CD14-positive monocyte (primary cell): ENCODE data around the gene CCL4L2. TPM values are rescaled to one million over a fixed set of nuclear protein-coding genes. Genes with fewer than 3 reads are reported as not detected.

Experiments used
- DNase-seq, 3 donors: peaks; one replicate each; pipeline ENCODE4 v3.0.0-alpha.2; 2011 to 2022
- H2AFZ ChIP-seq: 2 replicates; pipeline ENCODE4 v1.6.0; 2012; ENCODE audit warnings: mild to moderate bottlenecking, low read depth, low read length, inconsistent platforms; ENCODE audit not compliant: insufficient read depth, poor library complexity, severe bottlenecking
- H3K27ac ChIP-seq, 2 donors: 1 replicate in 1 of 2; 2 replicates in 1 of 2; pipeline ENCODE4 v1.5.1; 2012 to 2013; ENCODE audit warnings: low read length in 2 of 2, control low read depth in 1 of 2, inconsistent platforms in 1 of 2, low read depth in 1 of 2, mild to moderate bottlenecking in 1 of 2
- H3K27me3 ChIP-seq, 2 donors: one replicate each; pipeline versions ENCODE4 v1.6.0 to v1.6.1; 2011 to 2013; ENCODE audit warnings: low read length in 2 of 2; ENCODE audit not compliant: control insufficient read depth in 2 of 2, insufficient read depth in 2 of 2
- H3K36me3 ChIP-seq, 2 donors: replicated peaks in 1 of 2; 1 replicate in 1 of 2; 2 replicates in 1 of 2; pipeline versions ENCODE4 v1.5.1 to v1.6.1; 2012 to 2013; ENCODE audit warnings: low read length in 2 of 2, control low read depth in 1 of 2, inconsistent platforms in 1 of 2, mild to moderate bottlenecking in 1 of 2; ENCODE audit not compliant: insufficient read depth in 2 of 2, control insufficient read depth in 1 of 2
- H3K4me1 ChIP-seq, 2 donors: 1 replicate in 1 of 2; 2 replicates in 1 of 2; pipeline versions ENCODE4 v1.5.1 to v1.6.1; 2012 to 2013; ENCODE audit warnings: low read length in 2 of 2, control low read depth in 1 of 2, inconsistent platforms in 1 of 2, mild to moderate bottlenecking in 1 of 2, moderate library complexity in 1 of 2; ENCODE audit not compliant: insufficient read depth in 2 of 2, control insufficient read depth in 1 of 2
- H3K4me2 ChIP-seq: replicated peaks from 2 replicates; pipeline ENCODE3; 2012; ENCODE audit warnings: low read length, moderate library complexity, mild to moderate bottlenecking; ENCODE audit not compliant: poor library complexity, severe bottlenecking; ENCODE audit errors: extremely low read depth
- H3K4me3 ChIP-seq, 3 experiments: fragments of 200-600 bp in 1 of 3; sonication (generic) in 1 of 3; replicated peaks in 1 of 3; 1 replicate in 2 of 3; 2 replicates in 1 of 3; pipeline ENCODE4 v1.5.1; 2011 to 2013; ENCODE audit warnings: low read length in 3 of 3, mild to moderate bottlenecking in 3 of 3, control low read depth in 2 of 3, low read depth in 2 of 3, inconsistent platforms in 1 of 3, moderate library complexity in 1 of 3
- H3K79me2 ChIP-seq: 2 replicates; pipeline ENCODE4 v1.6.0; 2012; ENCODE audit warnings: mild to moderate bottlenecking, control low read depth, inconsistent platforms, low read length, moderate library complexity; ENCODE audit not compliant: insufficient read depth
- H3K9ac ChIP-seq: 2 replicates; pipeline ENCODE4 v1.6.0; 2017; ENCODE audit warnings: low read length, mild to moderate bottlenecking; ENCODE audit not compliant: insufficient read depth, poor library complexity, severe bottlenecking
- H3K9me3 ChIP-seq, 2 donors: replicated peaks in 1 of 2; 1 replicate in 1 of 2; 2 replicates in 1 of 2; pipeline versions ENCODE4 v1.5.1 to v1.6.1; 2012 to 2013; ENCODE audit warnings: low read length in 2 of 2, control low read depth in 1 of 2; ENCODE audit not compliant: control insufficient read depth in 1 of 2, insufficient read depth in 1 of 2
- H4K20me1 ChIP-seq: 2 replicates; pipeline ENCODE4 v1.6.0; 2012; ENCODE audit warnings: mild to moderate bottlenecking, low read length, control low read depth, moderate library complexity; ENCODE audit not compliant: insufficient read depth
- H3K27ac Mint-ChIP-seq, 7 donors: one replicate each; pipeline ENCODE4 v1.8.0; 2020; ENCODE audit warnings: mild to moderate bottlenecking in 7 of 7, mixed read lengths in 7 of 7, moderate library complexity in 6 of 7, inconsistent platforms in 2 of 7
- H3K27me3 Mint-ChIP-seq, 3 donors: one replicate each; pipeline ENCODE4 v1.8.0; 2021 to 2022; ENCODE audit warnings: low read depth in 3 of 3, mild to moderate bottlenecking in 3 of 3, mixed read lengths in 3 of 3, moderate library complexity in 3 of 3, inconsistent platforms in 1 of 3
- H3K36me3 Mint-ChIP-seq, 2 donors: one replicate each; pipeline ENCODE4 v1.8.0; 2020; ENCODE audit warnings: mixed read lengths in 2 of 2, inconsistent platforms in 1 of 2, mild to moderate bottlenecking in 1 of 2
- H3K4me1 Mint-ChIP-seq: one replicate; pipeline ENCODE4 v1.8.0; 2020; ENCODE audit warnings: mild to moderate bottlenecking, mixed read lengths
- H3K4me3 Mint-ChIP-seq, 2 donors: one replicate each; pipeline ENCODE4 v1.8.0; 2020; ENCODE audit warnings: mild to moderate bottlenecking in 2 of 2, mixed read lengths in 2 of 2, moderate library complexity in 1 of 2
- H3K9me3 Mint-ChIP-seq, 7 donors: one replicate each; pipeline ENCODE4 v1.8.0; 2020 to 2022; ENCODE audit warnings: mixed read lengths in 7 of 7, mild to moderate bottlenecking in 6 of 7, moderate library complexity in 6 of 7, inconsistent platforms in 2 of 7
- WGBS: methylation state at CpG from one replicate; pipeline ENCODE4 v1.1.5; 2013; ENCODE audit warnings: missing lambda C conversion rate; ENCODE audit not compliant: insufficient coverage; 5-methylcytosine and 5-hydroxymethylcytosine counted together
- intact Hi-C, 2 donors: fragments of 100-400 bp; cut with micrococcal nuclease; formaldehyde crosslinking; loops; one replicate each; pipeline versions ENCODE4 v1.15.0 to v1.15.1; 2023
- polyA plus RNA-seq, 3 donors: library from polyadenylated mRNA; depleted of rRNA in 1 of 3; unstranded in 2 of 3; stranded (reverse) in 1 of 3; fragments of 300-500 nt in 2 of 3; fragments of >200 nt in 1 of 3; fragmentation: Illumina TruSeq in 2 of 3; gene quantifications; 1 replicate in 2 of 3; 2 replicates in 1 of 3; pipeline ENCODE4 v1.2.3, GENCODE V29; 2012 to 2021
- TF ChIP-seq, protein P1 (sequence below): fragments of 200-600 bp; IDR thresholded peaks from one replicate; pipeline ENCODE4 v1.8.0; 2022; ENCODE audit warnings: antibody characterized with exemption, mild to moderate bottlenecking

The CCL4L2 gene
- polyA plus RNA-seq, 3 donors: 24.8 to 32.7 (median 25.3) TPM

DNA sequence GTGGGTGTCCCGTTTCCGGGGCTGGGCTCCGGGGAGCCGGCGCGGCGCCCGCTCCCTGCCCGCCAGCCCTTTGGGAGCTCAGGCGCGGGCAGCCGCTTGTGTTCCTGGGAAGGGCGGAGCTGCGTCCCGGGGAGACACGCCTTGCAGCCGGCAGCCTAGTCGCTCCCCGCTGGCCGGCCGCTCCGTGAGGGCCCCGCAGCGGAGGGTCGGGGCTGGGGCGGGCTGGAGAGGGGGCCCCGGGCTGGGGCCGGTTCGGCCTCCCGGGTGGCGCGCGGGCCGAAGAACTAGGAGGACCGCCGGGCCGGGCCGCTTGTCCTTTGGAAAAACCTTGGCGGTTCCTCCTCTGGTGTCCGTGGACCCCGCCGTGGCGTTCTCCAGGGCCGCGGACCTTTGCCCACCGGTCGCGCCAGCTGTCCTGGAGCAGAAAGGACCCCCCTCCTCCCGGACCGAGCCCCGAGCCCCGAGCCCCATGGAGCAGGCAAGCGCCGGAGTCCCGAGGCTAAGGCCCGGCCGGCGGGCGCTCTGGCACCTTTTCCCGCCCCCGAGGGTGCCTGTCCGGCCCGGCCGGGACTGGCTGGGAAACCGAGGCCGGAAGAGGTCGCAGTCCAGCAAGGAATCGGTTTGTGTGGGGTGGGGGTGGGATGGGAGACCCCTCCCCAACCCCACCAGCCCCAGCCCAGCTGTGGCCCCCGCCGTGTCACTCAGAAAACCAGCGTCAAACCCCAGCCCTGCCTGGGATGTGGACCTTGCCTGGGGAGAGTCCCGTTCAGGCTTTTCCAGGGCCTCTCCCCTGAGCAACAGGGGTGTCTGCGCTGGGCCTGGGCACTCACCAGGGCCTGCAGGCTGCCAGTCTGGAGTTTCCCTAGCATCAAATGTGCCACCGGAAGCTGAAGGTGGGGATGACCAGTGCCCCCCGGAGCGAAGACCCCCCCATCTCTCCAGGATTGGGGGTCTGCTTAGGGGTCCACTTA, 27.6 kb upstream of the CCL4L2 start:
- Mint-ChIP-seq H3K36me3 (peaks cover 0 to 4% of the 10 kb centered on the region in 2 donors), H3K27ac (peak overlapping the region in 5 of 7 donors; percentile 48 to 93 (median 84)), H3K27me3 (peaks cover 11 to 15% (median 15%) of the 10 kb centered on the region in 3 donors), H3K4me3 (peak overlapping the region; percentile 80 to 94), H3K4me1 (peaks cover 54% of the 10 kb centered on the region), H3K9me3 (no peaks in the 10 kb centered on the region)
- TF ChIP-seq, protein P1, sequence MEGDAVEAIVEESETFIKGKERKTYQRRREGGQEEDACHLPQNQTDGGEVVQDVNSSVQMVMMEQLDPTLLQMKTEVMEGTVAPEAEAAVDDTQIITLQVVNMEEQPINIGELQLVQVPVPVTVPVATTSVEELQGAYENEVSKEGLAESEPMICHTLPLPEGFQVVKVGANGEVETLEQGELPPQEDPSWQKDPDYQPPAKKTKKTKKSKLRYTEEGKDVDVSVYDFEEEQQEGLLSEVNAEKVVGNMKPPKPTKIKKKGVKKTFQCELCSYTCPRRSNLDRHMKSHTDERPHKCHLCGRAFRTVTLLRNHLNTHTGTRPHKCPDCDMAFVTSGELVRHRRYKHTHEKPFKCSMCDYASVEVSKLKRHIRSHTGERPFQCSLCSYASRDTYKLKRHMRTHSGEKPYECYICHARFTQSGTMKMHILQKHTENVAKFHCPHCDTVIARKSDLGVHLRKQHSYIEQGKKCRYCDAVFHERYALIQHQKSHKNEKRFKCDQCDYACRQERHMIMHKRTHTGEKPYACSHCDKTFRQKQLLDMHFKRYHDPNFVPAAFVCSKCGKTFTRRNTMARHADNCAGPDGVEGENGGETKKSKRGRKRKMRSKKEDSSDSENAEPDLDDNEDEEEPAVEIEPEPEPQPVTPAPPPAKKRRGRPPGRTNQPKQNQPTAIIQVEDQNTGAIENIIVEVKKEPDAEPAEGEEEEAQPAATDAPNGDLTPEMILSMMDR: no peak
- Histone ChIP-seq H3K27ac (peak overlapping the region; percentile 49 to 83), H3K4me3 (peak overlapping the region; percentile 41 to 76 (median 47)), H3K79me2 (peaks cover 19% of the 10 kb centered on the region), H3K36me3 (no peaks in the 10 kb centered on the region), H4K20me1 (no peaks in the 10 kb centered on the region), H3K4me1 (peaks cover 48 to 53% of the 10 kb centered on the region in 2 donors), H3K27me3 (peaks cover 0 to 6% of the 10 kb centered on the region in 2 donors), H2AFZ (peak overlapping the region; percentile 95), H3K9me3 (no peaks in the 10 kb centered on the region), H3K9ac (peak overlapping the region; percentile 91), H3K4me2 (peak overlapping the region; percentile 88)
- WGBS: 1% methylated on average over 22 of the region's 76 CpGs
- peak in 2 of 3 donors; percentile 64 to 72 for DNase-seq
- intact Hi-C loops: loop anchor here (1.0 to 5.0 kb wide), 3 partner anchors 12 to 34 kb away; no protein-coding TSS in a partner anchor

DNA sequence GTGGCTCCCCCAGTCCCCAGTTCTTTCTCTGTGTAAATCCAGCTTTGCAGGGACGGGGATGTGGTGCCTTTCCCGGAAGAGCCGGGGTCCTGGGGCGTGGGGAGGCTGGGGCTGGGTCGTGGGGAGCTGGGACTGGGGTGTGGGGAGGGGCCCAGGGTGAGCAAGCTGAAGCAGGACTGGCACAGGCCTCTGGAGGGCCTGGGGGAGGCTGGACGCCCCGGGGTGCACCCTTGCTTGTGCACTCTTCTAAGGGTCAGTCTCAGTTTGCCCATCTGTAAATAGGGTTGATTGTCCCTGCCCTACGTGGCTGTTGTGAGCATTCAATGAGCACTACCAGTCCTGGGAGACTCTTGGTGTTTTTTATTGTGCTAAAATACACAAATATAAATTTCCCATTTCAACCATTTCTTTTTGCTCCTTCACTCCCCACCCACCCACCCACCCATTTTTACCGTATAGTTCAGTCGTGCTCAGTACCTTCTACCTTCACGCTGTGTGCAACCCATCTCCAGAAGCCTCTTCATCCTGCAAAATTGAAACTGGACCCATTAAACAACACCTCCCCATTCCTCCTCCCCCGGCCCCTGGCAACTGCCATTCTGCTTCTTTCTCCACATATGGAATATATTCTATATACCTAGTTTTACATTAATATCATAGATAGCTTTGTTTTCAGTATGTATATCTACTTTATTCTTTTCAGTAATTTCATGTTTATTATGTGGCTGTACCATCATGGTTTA, 26.7 kb upstream of the CCL4L2 start:
- no peaks in the 10 kb centered on the region for H3K36me3 ChIP-seq
- H3K9me3 ChIP-seq: no peaks in the 10 kb centered on the region
- Mint-ChIP-seq H3K4me1 (peaks cover 63% of the 10 kb centered on the region), H3K4me3 (peak overlapping the region; percentile 80 to 91), H3K36me3 (peaks cover 0 to 4% of the 10 kb centered on the region in 2 donors), H3K27ac (peak overlapping the region in 5 of 7 donors; percentile 48 to 93 (median 84)), H3K27me3 (peaks cover 11 to 15% (median 15%) of the 10 kb centered on the region in 3 donors), H3K9me3 (no peaks in the 10 kb centered on the region)
- H2AFZ ChIP-seq: peak overlapping the region; percentile 95
- intact Hi-C loops: loop anchor here in 1 of 2 donors (5.0 kb wide), 1 partner anchor 33 kb away; no protein-coding TSS in a partner anchor
- H4K20me1 ChIP-seq: no peaks in the 10 kb centered on the region
- peak overlapping the region; percentile 88 for H3K4me2 ChIP-seq
- H3K79me2 ChIP-seq: peaks cover 19% of the 10 kb centered on the region
- H3K9ac ChIP-seq: peak overlapping the region; percentile 91
- 80% methylated on average over 1 of the region's 12 CpGs for WGBS
- peaks cover 57 to 62% of the 10 kb centered on the region in 2 donors for H3K4me1 ChIP-seq
- H3K4me3 ChIP-seq: peak overlapping the region in 2 of 3 experiments; percentile 47 to 76
- TF ChIP-seq, protein P1: no peak
- no peak for DNase-seq
- H3K27ac ChIP-seq: peak overlapping the region; percentile 49 to 83
- peaks cover 0 to 6% of the 10 kb centered on the region in 2 donors for H3K27me3 ChIP-seq
